T1000 (cell line): ENCODE data around the gene ANKRD29.
A peak's percentile ranks its signal among the peaks of the same experiment; 100 is the strongest.
"Not testable (repeated sequence)": the region's sequence is repeated elsewhere in the genome, so short reads cannot be mapped to it uniquely, and the experiment has no call there.

ENCODE experiments used
- DNase-seq: peaks from one replicate; lab custom pipeline; 2025; ENCODE audit warnings: mixed read lengths; lab: John Stamatoyannopoulos, UW

ANKRD29 gene

DNA sequence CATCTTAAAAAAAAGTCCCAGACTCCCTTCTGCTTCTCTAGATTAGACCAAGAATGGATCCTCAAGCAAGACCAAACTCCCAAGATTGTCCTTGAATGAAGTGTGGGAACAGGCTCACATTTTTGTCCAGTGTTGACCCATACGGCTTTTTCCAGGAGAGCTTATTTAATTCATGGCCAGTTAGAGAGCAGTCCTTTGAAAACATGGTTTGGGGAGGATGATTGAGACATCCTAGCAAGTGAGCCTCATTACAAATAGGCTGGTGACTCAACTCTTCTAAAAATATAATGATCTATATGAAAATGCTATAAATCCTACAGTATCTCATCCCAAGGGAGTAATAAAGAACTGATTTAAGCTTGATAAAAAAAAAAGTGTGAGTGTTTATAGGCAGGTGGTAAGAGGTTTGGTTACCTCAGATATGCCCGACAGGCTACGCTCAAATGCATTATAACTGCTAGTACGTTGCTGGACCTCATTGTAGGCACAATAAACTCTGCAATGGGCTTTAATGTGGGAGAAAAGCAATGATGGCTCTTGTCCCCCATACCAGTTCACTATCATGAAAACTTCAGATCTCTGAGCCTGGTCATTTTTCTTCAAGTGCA, 17.0 kb downstream of the ANKRD29 start:
- no peak for DNase-seq

DNA sequence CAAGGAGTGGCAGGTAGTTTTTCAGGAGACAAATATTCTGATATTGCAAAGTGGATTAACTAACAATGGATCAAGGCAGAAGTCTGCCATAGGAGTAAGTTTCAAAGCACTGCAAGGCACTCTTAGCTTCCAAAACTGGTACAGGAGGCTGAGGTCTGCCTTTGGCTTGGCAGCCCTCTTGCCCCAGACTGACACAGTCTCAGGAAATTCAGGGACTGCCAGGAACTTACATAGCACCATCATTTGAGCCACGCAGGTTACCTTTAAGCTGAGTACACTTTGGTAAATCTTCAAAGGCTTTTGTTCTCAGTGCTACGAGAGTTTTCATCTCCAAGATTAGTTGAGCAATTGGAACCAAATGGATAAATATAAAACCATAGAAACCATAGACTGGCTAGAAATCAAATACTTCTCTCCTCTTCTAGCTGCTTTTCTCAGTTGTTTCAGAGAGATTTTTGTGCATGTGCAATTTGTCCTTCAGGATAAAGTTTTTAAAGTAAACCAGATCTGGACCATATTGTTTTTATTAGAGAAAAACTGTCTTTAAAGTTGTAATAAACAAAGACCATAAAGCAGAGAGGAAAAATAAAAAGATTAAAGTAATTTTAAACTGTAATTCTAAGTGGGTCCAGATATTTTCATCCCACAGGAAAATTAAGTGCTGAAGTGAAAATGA, 18.8 kb downstream of the ANKRD29 start:
- no peak for DNase-seq

DNA sequence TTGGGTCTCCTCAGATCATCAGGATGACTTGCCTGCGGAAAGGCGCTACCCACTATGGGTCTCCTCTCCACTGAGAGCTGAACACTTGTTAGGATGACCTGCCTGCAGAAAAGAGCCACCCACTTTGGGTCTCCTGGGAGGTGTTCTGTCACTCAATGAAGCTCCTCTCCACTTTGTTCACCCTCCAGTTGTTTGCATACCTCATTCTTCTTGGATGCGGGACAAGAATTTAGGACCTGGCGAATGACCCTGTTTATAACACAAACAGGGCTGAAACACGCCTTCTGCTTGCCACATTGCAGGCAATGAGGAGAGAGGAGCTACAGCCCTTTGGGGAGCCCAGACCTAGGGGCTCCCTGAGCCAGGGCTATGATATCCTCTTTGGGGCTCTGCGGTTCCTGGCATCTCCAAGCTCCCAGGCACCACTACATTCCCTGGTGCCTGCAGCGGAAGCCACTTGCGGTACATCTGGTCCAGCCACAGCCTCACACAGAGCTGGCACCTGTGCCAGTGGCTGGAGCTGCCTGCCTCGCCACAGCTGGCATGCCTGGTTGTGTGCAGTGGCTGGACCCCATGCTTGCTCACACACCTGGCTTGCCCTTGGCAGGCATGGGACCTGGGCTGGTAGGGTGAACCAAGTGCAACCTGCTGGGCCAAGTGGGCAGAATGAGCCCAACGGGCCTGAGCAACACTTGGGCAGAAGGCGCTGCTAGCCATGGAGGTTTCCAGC, 20.6 kb downstream of the ANKRD29 start:
- no peak for DNase-seq

DNA sequence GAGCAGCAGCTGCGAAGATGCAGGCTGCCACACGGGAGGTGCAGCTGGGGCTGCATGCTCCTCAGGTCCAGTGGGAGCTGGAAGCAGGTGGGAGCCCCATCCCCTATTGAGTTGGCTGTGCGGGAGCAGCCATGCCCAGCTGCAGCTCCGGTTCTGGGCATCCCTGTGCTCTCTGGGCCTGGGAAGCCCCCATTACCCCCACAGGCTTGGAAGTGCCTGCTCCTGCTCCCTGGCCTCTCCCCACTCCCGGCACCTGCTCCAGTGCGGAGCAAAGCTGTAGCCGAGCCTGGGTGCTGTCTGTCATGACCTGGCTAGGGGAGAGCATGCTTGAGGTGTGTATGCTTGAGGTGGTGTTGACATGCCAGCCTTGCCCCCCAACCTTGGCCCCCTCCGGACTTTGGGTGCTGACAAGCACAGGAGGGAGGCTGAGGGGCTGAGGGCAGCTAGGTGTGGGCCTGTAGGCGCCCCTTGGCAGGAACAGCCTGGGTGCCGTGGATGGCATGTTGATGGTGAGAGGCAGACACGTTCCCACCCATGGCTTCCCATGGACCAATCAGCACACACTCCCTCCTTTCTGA, 21.5 kb downstream of the ANKRD29 start:
- DNase-seq, result no peak

DNA sequence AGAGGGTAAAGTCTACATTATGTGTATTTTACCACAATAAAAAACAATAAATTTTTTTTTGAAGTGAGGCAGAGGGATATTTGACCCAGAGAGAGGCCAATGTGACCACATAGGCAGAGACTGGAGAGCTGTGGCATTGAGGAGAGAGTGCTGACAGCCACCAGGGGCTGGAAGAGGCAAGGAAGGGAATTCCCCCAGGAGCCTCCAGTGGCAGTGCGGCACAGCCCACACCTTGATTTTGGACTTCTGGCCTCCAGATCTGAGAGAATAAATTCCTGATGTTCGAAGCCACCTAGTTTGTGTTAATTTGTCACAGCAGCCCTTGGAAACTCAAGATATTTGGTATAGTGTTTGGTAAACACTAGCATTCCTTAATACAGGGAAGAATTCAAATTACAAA, 22.7 kb downstream of the ANKRD29 start:
- DNase-seq, result no peak

DNA sequence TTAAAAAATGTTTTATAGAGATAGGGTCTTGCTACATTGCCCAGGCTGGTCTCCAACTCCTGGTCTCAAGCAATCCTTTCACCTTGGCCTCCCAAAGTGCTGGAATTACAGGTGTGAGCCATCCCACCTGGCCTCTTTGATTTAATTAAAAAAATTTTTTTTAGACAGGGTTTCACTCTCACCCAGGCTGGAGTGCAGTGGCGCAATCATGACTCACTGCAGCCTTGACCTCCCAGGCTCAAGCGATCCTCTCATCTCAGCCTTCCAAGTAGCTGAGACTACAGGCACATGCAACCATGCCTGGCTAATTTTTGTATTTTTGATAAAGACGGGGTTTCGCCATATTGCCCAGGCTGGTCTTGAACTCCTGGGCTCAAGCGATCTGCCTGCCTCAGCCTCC, 26.3 kb downstream of the ANKRD29 start:
- DNase-seq, result not testable (repeated sequence)

DNA sequence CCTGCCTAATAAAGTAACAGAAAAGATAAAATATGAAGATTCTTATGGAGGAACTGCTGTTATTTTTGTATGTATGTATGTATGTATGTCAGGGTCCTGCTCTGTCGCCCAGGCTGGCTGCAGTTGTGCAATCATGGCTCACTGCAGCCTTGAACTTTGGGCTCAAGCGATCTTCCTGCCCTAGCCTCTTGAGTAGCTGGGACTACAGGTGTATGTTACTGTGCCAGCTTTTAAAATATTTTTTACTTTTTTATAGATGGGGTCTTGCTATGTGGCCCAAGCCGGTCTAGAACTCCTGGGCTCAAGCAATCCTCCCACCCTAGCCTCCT, 26.7 kb downstream of the ANKRD29 start:
- no peak for DNase-seq

DNA sequence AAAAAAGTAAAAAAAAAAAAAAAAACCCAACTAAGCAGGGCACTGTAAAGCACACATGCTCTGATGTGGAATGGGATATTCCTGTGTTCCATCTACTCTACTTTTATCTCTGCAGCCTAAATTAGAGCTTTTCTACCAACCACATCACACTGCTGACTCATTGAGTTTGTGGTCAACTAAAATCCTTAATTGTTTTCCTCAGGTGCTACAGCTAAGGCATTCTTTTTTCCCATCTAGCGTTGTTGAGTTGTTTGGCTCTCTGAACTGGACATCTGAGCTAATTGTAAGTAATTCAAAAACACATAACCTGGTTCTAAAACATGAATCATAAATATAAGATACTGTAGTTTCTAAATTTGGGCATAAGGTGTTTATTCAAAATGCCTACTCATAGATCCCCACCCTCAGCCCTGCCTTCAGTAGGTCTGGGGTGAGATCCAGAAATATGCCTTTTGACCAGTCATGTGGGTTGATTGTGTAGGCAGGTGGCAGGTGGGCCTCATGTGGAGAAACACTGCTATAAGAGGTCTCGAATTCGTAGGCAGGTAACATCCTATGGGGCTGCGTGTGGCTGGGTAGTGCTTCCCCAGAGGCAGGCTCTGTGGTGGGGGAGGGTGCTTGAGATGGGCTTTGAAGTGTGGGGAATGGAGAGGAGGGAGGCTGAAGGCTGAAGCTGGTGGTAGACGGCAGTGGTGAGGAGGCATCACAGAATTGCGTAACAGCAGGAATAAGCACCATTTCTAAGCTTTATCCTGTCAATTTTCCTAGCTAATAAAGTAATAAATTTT, 27.2 kb downstream of the ANKRD29 start:
- DNase-seq, result no peak

DNA sequence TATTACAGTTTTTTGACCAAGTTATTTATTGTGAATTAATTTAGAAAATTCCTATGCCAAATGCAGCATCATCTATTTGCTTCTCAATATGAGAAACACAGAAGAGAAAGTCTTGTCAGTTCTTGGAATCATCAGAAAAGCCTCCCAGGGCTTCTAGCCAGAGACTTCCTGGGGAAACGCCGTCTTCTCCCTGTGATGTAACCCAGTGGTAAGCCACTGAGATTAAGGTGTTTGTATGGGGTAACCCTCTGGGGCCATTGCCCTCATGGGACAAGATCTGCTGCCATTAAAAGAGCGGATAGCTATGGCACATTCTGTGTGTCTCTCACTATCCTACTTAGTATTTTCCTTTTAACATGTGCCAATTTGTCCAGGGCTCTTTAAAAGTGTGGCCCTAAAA, 28.0 kb downstream of the ANKRD29 start:
- DNase-seq, result no peak

DNA sequence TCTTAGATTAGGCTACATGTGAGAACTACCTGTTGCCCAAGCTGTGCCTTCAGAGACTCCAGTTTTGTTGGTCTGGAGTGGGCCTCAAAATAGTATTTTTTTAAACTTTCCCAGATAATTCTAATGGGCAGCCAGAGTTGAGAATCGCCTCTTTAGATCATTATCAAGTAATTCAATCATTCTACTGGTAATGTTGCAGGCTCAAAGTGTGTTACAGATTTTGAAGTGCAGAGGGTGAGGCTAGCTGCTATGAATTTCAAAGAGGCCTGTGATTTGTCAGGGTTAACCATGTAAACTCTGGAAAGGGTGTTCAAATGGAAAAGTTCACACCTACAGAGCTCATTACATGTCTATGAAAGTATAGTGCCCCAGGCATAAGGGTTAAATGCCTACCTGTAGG, 30.1 kb downstream of the ANKRD29 start:
- DNase-seq, result no peak

DNA sequence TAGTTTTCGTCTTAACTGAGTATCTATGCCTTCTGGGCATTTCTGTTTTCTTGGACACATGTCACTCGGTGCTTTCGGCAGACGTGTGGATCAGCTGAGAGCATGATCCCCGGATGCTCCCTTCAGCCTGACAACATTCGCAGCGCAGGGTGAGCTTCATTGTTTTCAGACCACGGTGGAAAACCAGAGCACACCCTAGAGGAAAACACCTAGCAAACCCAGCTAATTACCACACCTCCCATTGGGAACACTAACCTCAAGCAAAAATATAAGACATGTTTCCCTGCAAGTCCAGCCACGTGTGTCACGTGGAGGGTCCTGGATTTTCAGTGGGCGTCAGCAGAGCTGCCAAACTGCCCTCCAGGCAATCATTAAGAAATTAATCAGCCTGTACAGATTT, 31.0 kb downstream of the ANKRD29 start:
- DNase-seq, result no peak

DNA sequence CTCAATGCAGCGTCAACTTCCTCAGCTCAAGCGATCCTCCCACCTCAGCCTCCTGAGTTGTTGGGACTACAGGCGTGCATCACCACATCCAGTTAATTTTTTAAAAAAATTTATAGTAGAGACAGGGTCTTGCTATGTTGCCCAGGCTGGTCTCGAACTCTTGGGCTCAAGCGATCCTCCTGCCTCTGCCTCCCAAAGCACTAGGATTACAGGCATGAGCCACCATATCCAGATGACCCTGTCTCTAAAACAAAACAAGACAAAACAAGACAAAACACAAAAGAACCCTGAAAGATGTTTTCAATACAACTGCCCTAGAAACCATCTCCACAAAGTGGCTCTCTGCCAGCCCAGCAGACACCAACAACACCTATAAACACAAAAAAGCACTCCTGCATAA, 31.4 kb downstream of the ANKRD29 start:
- DNase-seq, result no peak

DNA sequence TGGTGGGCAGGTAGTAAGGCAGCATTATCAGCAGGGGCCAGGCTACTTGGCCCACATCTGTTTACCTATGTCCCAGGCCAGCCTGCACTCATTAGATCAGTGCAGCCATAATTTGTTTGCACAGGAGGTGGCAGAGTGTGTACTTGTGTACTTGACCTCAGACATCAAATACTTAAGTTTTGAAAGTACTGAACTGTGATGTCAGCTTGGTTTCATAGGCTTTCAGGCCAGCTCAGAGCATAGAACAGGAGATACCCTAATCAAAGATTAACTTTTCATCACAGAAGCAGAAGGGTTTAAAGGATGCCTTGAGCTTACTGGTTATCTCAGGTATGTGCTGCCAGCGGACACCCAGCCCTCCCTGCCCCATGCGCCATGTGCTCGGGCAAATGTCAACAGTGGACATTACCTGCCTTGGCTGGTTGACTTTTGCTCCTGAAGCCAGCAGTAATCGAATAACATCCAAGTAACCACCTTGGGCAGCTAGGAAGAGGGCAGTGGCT, 33.2 kb downstream of the ANKRD29 start:
- no peak for DNase-seq

DNA sequence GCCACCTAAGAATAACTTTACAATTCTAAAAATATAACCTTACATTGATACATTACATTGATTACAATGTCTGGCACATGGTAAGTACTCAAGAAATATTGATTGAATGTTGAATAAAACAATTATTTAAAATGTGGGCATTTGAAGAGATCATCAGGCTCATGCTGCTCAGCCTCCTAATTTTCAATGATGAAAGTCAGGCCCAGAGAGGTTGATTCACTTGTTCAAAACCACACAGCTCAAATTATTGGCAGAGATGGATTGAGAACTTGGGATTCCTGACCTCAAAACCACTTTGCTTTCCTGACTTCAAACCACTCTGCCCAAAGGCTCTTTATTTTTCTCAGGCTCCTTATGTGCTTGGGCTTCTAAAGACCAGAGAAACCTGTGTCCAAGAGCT, 34.7 kb downstream of the ANKRD29 start:
- DNase-seq, result no peak

DNA sequence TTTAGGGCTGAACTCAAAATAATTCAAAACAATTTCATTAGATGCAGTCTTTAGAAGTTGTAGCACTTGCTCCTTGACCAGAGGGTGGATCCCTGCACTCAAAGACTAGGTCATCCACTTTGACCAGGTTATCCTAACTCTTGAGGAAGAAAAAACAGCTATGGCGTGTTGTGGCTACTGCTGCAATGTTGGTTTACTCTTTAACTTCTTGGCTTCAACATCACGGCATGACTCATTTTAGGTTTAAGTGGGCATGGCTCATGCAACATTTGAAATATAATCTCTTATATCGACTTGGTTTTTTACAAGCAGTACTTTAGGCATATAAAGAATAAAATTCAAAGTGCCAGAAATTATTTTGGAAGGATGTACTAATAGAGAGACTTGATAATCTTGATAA, 35.4 kb downstream of the ANKRD29 start:
- peak; percentile 17 for DNase-seq

DNA sequence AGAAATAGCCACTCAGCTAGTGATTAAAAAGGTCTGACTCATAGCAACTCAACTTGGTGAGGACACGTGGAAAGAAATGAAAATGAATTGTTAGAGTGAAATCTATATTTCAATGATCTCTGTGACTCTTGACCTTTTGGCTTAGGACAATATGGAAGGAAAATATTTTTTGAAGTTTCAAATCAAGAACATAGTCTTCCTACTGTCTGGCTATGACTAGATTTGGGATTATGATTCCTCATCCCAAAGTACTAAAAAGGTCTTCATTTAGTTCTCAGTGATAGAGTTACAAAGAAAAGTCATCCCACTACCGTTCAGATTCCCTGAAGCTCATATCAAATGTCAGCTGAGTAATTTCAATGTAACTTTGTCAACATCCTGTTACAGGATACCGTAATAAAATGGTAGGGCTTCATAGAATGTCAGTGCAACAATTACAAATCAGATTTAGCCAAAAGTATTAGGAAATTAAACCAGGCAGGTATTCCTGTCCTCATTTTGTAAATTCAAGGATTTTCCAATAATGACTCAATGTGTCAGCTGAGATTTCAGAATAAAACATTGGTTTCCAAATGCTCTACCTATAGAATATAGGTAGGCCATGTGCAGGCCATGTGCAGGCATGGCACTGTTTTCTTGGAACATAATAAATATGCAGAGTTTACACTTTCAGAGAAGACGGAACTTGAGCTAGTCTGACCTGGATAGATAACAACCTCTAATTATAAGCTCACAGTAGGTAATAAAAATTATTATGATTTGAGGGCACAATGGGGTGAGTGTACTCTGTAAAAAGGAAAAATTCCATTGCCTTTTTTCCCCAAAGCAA, 36.0 kb downstream of the ANKRD29 start:
- DNase-seq, result no peak

DNA sequence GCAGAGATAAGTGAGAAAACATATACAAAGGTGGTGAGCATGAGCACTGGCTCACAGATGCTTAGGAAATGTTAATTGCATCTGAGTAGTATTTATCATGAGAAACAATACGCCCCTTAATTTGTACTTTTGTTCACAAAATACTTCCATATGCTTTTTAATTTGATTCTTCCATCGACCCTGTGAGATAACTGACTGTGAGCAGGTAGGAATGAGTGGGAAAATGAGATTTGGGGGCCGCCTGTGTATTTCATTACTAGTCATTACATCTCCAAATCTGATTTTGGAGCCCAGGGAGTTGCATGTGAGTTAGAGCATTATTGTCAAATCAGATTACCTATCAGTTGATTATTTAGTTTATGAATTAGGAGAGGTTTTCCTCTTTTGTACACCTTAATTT, 39.7 kb downstream of the ANKRD29 start:
- DNase-seq, result no peak

DNA sequence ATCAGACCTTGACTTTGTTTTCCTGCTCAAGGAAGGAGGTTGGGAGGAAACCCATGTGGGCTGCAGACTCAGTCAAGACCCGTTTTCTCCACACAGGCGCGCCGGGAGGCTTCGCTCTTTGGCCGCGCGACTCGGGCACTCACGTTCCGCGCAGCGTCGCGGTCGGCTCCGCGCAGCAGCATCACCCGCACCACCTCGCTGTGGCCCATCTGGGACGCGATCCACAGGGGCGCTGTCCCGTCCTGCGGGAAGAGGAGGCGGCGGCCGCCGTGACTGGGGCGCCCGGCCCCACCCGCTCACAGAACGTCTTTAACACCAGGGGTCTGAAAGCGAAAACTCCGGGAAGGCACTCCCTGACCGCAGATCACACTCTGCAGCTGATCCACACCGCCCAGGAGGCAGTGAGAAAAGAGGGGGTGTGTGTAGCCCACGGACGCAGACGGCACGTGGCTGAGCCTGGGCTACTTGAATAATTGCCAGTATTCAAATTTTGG, 43.3 kb downstream of the ANKRD29 start:
- no peak for DNase-seq

DNA sequence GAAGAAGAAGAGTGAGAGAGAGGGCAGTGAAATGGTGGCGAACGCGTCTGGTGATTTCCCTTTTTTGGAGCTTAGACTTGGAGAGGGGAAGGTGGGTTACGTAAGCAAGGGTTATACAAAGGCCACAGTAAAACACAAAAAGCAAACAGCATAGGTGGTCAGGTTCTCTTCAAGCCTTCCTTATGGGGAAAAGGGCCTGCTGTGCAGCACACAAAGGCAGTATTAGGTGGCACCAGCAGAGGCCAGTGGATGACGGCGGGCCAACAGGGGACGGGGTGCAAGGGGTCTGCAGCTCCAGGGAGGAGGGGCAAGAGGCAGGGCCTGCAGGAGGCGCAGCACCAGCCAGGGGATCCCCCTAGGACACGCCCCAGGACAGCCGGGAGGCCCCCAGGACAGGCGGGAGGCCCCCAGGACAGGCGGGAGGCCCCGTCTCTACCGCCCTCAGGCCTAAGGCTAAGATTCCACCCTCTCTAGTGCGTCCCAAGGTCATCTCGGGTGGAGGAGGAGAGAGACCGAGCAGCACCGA, 43.8 kb downstream of the ANKRD29 start:
- no peak for DNase-seq

DNA sequence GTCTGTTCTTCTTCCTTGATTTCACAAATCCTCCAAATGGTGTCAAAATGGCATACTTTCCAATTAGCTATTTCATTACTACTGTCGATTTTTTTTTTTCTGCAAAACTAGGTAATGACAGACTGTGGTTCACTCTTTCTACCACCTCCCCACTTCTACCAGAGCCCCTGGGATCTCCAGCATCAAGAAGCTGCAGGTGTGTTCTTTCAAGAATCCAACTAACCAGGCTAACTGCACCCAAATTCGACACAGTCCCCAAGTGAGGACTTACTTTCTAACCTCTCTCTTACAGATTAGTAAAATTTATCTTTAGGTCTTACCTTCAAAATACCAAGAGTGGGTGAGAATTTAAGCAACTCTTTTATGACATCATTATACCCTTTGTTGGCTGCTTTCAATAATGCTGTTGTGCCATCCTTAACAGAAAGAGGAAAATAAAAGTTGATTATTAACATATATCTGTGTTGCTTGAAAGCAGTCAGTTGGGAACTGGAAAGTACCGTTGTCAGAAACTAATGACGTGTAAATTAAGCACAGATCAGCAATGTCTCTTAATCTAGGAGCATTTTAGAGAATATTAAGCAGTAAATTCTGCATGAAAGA, 45.2 kb downstream of the ANKRD29 start:
- no peak for DNase-seq
